Stimulated activated CD8-positive, alpha-beta memory T cell treated with anti-CD3 and anti-CD28 coated beads, Interleukin-4, amount 100 ng/mL, for 4 hours (primary cell): ENCODE measurements around the gene RXFP1.

Source experiments
- DNase-seq, 2 donors: peaks; one replicate each; pipeline ENCODE4 v3.0.0-alpha.2; 2020; ENCODE audit warnings: low read depth in 2 of 2, low spot score in 1 of 2

RXFP1 gene

DNA sequence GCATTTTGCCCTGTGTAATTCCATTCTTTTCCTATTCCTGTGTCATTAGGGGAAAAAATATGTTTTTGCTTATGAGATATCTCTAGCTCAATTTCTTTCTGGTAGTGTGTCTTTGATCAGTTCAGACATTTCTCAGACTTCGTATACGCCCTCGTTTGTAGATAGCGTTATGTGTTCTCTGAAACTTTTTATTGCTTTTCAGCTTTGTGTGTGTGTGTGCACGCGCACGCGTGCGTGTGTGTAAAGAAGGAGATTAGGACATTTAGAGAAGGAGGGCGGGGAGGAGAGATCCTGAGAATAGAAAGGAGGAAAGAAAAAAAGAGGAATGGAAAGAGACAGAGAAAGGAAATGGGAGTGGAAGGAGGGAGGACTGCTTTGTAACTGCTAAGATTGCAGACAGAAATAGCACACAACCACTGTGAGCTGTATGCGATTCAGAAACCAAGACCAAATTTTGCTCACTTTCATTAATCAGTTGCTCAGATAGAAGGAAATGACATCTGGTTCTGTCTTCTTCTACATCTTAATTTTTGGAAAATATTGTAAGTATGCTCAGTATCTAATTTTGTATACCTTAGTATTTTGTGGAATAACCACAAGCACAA, at the start of gene RXFP1:
RXFP1 (plus strand) TSS at position 399 of the 605 bp plus-strand sequence; CDS start at position 494, 95 bp downstream.
- DNase-seq: no peak

DNA sequence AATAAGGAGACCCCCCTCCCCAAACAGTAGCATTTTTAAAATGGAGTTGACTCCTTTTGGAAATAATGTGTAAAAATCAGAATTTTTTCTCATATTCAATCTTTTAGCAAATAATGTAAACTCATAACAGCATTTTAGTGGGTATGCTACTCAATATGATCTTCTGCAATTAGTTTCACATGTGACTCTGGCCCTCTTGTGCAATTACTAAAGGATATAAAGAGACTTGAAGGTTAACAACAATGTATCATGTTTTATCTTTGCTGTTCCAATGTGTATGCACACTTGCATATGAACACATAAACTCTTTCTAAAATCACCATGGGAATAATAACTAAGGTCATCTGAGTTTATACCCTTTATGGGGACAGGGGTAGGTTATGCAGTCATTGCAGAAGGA, 39.9 kb upstream of the RXFP1 start:
- no peak for DNase-seq

DNA sequence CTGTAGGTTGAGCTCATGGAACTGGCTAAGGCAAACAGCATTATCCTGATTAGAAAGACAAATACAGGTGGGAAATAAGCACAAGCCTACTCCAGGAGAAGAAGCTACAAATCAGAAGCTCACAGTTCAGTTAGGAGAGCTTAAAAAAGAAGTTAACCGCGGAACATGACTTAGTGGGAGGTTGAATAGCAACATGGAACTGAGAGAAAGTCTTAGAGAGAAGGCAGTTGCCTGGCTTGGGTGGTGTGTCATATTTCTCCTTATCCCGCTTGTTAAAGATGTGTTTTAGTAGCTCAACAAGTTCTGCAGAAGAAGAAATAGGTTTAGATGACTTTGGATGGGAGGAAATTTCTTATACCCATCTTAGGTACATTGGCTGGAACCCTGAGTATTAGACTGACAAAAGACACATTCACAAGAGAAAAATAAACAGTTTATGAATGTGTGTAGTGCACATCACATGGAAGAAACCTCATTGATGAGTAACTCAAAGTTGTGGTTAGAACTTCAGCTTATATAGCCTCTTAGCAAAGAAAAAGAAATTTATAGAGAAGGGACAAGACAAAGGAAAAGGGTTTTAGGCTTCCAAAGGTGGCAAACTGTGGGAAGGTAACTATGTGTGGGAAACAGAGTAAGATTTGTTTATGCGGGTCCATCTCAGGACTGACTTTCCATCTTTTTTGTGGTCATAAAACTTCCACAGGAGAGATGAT, 37.4 kb upstream of the RXFP1 start:
- no peak for DNase-seq

DNA sequence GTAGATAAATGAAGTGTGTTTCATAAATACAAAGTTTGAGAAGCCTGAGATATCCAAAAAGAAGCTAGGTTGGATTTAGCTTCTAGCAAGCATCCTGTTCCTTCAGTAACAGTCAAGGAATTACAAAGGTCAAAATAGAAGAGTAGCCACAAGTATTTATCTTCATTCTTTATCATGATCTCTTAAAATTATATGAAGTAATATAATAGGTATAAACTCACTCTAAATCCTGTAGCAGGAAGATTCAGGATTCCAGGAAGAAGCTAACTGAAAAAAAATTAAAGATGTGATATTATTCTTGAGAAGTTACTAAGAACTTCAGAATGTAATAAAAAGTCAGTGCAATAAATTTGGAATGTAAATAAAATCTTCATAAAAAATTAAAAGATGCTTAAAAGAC, 31.1 kb upstream of the RXFP1 start:
- DNase-seq: no peak

DNA sequence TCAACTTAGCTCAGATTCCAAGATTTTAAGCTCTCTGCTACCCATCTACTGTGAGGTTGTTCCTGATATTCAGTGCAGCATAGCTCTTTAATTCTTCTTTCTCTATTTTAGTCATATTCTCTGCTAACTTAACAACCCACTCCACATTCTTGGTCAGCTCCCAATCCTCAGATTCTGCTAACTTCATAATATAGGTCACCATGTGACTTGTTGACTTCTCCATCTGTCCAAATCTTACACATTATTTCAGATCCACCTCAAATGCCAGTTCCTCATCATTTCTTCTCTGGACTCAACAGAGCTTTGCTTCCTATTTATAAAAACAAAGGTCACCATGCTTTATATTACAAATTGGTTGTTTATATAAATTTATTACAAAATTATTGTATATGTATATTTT, 29.3 kb upstream of the RXFP1 start:
- no peak for DNase-seq

DNA sequence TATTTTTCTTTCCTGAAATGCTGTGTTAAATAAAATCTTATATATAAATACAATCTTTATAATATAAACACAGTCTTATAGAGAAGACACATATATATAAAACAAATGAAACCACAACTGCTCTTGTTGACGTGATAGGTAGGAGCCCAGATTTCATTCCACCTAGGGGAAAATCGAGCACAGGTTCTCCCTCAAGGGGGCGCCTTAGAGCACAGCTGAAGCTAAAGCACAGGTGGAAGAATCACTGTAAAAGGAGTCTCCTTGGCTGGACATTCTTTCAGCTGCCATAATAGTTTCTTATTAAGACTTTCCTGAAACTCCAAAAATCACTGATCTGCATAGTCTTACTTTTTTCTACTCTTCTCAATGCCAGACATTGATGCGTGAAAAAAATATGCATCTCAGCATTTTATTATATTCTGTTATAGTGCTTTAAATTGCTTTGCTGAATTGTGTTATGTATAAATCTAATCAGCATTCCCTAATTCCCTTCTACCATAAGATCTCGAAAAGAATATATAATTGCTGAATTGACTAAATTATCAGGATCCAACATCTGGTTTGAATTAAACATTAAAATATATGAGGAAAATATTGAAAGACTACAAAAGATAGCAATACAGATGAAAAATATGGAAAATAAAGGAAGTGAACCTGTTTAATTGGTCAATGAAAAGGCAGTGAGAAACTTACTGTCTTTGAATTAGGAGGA, 25.5 kb upstream of the RXFP1 start:
- no peak for DNase-seq

DNA sequence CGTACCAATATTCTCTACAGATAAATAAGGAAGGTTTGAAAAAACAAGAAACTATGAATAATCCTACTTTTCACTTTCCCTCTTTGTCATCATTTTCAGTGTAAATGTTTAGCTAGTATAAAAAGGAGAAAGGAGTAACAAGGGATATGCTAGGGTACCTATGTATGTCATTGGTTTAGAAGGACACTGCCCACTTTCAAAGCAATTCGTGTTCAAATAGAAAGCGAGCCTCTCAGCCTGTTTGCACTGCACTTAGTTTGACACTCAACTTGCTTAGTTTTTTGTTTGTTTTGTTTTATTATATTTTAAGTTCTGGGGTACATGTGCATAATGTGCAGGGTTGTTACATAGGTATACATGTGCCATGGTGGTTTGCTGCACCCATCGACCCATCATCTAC, 21.6 kb upstream of the RXFP1 start:
- DNase-seq: no peak

DNA sequence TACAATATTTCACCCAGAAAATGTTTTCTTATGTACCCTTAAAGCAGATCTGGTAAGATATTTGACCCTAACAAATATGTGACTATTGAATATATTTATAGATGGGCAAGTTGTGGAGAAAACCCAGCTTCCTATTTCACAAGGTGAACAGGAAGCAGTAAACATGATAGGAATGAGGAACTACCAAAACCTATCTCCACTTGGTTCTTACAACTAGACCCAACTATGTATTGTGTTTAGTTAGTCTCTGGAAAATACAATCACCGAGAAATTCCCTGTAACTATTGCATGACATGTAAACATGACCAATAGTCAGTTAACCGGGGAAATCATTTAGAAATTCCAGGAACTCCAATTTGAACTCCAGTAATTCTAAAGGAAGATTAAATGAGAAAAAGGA, 8.4 kb upstream of the RXFP1 start:
- DNase-seq: no peak

DNA sequence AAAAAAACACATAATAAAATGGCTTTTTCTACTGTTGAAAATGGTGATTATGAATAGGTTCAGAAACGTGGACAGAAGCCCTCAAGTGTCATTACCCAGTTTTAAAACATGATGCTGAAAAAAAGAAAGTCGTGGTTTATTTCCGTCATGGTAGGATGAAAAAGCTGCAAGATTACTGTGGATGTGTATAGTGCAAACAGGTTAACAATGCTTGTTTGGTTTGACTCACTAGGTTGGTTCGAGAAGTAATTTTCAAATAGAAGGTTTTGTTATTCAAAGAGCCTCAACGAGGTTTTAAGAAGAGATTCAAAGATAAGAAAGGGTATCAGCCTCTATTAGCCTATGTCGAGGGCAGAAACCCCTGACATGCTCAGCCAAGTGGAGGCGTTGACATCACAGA, 2.5 kb upstream of the RXFP1 start:
- no peak for DNase-seq

DNA sequence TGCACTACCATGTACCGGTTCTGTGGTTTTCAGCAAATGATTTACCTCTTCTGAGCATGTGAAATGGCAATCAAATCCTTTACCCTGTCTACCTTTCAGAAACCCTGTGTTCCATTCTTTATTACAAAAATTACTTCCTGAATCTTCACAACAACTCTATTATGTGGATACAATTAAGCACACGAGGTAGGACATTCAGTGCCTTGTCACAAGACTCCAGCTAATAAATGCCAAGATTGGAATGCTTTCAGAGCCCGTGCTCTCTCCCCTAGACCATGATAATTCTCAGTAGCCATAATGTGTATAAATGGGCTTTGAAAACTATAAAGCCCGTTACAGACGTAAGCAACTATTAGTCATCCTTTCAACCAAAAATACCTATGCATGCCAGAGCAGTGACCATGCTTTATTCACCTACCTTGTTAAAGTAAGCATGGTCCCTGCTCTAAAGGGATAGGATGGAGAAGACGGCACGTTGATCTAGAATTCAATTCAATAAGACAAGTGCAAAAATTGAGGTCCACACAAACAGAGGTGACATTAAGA, 2.4 kb downstream of the RXFP1 start:
- DNase-seq: no peak

DNA sequence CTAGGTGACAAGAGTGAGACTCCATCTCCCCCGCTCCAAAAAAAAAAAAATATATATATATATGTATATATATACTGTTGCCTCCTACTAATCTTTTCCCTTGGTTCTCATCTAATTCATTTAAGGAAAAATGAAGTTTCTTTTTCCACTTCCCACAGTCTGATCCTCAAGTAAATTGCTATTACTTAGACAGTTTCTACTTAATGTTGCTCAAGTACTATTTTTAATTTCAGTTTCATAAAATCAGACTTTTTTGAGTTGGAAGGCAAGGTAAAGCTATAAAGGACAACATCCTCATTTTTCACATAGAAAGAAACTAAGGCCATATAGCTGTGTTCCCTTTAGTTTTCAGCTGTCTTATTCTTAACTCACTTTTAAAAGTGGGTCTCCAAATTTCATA, 5.8 kb downstream of the RXFP1 start:
- DNase-seq: no peak

DNA sequence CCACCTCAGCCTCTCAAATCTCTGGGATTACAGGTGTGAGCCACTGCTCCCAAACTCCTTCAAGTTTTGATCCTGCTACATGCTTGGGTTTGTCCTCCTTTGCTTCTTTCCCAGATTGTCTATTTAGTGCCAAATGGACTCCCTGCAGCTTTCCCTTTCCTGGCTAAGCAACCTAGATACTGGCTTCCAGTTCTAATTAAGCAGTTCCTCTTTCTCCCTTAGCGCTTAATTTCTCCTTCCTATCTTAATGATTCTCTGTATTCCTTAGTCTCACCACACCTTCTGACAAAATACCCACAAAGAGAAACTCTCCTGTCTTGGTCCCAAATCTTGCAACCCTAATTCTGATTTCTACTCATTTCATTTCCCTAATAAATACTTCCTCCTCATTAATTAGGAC, 7.8 kb downstream of the RXFP1 start:
- DNase-seq: no peak

DNA sequence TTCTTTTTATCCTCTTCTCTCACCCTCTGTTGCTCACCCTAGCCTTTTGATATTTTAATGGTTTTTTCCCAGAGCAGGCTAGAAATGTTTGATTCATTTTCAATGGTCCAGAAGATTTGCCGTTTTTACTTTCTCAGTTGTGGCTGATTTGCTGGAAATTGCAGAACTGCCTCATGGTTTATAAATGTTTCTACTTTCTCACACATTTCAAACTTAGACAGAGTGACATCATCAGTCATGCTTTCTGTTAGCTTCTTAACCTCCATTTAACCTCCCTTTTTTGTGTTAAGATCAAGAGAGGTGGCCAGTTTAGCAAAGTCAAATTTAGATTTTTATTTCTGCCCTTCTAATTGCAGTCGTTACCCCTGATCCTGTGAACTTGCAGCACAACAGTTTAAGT, 8.7 kb downstream of the RXFP1 start:
- no peak for DNase-seq

DNA sequence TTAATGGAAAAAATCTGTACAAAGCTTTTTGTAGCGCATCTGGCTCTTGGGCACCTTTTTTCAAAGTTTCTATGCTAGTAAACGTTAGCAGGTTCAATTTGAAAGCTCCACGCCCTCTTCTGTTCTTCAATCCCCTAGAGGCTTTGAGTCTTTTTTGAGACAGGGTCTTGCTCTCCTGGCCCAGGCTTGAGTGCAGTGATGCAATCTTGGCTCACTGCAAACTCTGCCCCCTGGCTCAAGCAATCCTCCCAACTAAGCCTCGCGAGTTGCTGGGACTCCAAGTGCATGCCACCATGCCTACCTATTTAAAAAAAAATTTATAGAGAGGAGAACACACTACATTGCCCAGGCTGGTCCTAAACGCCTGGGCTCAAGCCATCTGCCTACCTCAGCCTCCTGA, 9.2 kb downstream of the RXFP1 start:
- DNase-seq: no peak

DNA sequence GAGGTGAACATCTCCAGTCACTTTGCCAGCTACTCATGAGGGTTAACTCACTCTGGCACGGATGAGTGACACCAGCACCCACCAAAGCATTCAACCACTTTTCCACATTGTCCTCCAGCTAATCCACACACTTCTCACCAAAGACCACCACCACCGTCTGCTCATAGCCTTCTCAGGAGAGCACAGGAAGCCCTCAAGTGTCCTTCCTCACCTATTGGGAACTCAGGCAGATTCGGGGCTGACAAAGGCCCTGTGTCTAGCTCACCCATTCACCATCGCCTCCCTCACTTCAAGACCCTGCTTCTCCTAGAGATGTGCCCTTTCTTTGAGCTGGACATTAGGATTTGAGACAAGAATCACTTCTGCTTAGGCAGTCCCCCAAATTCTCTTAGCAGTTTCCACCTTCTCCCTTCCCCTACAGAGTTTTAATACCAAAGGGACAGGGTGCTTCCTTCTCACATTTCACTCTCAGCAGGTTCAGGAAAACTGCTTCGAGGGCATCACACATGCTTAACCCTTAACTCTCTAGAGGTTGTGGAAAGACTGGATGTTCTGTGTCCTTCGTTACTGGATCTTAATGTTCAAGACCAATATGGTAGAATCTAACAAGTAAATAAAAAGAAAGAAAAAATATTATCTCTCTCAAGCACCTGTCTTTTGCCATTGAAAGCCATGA, 11.0 kb downstream of the RXFP1 start:
- no peak for DNase-seq

DNA sequence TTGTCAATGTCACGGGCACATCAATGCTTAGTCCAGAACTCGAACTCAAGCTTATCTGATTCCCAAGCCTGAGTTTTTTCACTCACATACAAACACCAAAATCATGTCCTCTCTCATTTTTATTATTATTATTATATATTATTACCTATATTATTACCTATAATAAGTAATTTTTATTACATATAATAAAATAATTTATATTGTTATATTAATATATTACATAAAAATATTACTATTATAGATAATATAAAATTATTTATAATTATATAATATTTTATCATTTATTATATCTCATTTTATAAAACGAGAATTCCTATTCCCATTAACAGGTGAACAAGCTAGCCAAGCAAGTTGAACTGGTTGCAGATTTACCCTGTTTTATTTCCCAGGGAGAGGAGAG, 13.0 kb downstream of the RXFP1 start:
- no peak for DNase-seq

DNA sequence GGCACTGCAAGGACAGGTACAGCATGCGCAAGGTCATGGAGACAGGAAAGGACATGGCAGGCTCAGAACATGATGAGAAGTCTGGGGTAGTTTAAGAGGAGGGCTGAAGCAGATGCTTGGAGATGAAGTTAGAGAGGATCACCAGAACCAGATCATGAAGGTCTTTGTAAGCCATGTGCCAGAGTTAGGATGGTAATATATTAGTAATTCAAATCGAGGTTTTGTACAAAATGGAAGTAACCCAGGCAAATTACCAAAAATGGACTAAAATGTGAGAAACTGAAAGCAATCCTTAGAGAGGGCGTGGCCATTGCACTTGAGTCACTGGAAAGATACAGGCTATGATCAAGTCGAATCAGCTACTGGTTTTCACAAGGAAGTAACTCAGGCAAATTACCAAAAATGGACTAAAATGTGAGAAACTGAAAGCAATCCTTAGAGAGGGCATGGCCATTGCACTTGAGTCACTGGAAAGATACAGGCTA, 13.5 kb downstream of the RXFP1 start:
- DNase-seq: no peak

DNA sequence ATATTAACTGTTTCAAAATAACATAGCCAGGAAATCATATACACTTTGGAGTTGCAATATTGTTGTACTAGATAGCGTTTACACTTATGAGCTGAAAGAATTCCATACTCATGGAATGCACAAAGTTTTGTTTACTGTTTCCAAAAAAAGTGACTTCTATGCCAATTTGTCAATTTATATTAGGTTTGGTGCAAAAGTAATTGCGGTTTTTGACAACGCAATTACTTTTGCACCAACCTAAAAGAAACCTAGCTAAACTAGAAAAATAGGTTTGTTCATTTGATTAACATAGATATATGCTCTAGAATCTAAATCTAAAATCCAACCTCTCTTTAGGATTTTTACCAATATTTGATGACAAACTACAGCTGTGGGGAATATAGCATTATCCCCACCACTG, 15.2 kb downstream of the RXFP1 start:
- no peak for DNase-seq

DNA sequence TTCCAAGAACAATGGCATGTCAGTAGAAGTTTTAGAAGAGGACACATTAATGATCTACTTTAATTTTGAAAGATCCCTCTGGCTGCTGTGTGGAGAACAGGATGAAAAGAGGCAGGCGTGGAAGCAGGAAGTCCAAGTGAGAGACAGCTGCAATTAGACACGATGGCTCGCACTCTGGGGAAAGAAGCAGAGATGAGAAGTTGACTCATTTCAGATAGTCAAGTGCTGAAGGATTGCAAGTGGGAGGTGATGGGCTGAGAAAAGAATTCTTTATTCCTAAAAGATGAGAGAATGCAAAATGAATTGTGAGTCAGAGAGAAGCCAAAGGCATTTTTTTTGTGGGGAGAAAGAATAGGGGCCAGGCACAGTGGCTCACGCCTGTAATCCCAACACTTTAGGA, 16.5 kb downstream of the RXFP1 start:
- no peak for DNase-seq

DNA sequence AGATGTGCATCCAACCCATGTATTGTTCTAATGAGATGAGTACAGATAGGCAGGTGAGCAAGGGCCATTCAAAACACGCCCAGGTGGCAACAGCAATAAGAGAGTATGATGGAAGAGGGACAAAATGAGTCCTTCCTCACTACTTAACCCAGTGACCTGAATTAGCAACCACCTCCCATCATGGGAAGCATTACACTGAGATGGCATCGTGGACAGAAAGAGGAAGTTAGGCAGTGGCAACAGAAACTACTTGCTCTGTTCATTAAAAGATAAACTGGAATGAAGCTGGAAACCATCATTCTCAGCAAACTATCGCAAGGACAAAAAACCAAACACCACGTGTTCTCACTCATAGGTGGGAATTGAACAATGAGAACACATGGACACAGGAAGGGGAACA, 17.2 kb downstream of the RXFP1 start:
- DNase-seq: no peak

DNA sequence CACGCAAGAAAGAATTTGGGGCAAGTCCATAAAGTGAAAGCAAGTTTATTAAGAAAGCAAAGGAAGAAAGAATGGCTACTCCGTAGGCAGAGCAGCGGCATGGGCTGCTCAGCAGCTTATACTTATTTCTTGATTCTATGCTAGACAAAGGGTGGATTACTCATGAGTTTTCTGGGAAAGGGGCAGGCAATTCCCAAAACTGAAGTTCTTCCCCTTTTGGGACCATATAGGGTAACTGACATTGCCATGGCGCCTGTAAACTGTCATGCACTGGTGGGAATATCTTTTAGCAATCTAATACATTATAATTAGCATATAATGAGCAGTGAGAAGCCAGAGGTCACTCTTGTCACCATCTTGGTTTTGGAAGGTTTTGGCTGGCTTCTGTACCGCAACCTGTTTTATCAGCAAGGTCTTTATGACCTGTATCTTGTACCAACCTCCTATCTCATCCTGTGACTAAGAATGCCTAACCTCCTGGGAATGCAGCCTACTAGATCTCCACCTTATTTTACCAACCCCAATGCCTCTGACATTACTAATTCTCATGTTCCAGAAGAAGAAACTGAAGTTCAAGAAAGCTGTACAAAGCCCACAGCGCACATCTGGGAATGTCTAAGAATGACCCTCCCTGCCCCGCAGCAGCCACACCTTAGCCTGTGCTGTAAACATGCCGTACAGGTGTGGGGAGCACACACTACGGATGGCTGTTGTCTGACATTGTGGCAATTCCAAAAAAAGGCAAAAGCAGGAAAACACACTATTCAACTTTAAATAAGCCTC, 18.6 kb downstream of the RXFP1 start:
- DNase-seq: no peak
